DMS 273 (cell line): ENCODE data around the gene CLEC2A.
"Not testable (repeated sequence)": the region's sequence is repeated elsewhere in the genome, so short reads cannot be mapped to it uniquely, and the experiment has no call there.

Source experiments
- DNase-seq: peaks from one replicate; lab custom pipeline; 2025; ENCODE audit not compliant: unreplicated experiment; lab: John Stamatoyannopoulos, UW

The CLEC2A gene

GRCh38 chr12:9883175-9883574, 49.0 kb downstream of the CLEC2A start:
- DNase-seq, result no peak

- DNase-seq, result no peak
Measured at GRCh38 chr12:9881988-9882387, 50.2 kb downstream of the CLEC2A start.

- no peak for DNase-seq
Measured at GRCh38 chr12:9881246-9881645, 50.9 kb downstream of the CLEC2A start, which contains the start of gene KLRF2. Gene KLRF2, plus strand, starts transcription at chr12:9881489. Its CDS starts 107 bp downstream, at chr12:9881596.

GRCh38 chr12:9880532-9881078, 51.6 kb downstream of the CLEC2A start:
- DNase-seq, result no peak

GRCh38 chr12:9876120-9876519, 56.0 kb downstream of the CLEC2A start:
- DNase-seq, result not testable (repeated sequence)

GRCh38 chr12:9872742-9873141, 59.4 kb downstream of the CLEC2A start:
- no peak for DNase-seq

- DNase-seq, result no peak
Measured at GRCh38 chr12:9872162-9872561, 60.0 kb downstream of the CLEC2A start.

GRCh38 chr12:9870286-9870866, 61.8 kb downstream of the CLEC2A start:
- no peak for DNase-seq

GRCh38 chr12:9869307-9870161, 62.6 kb downstream of the CLEC2A start, which contains the start of gene CLEC2B:
Gene CLEC2B, minus strand, starts transcription at chr12:9869354.
- DNase-seq, result no peak

- no peak for DNase-seq
Measured at GRCh38 chr12:9868951-9869306, 63.2 kb downstream of the CLEC2A start.

- no peak for DNase-seq
Measured at GRCh38 chr12:9868311-9868801, 63.8 kb downstream of the CLEC2A start.

- DNase-seq, result no peak
Measured at GRCh38 chr12:9867531-9867930, 64.6 kb downstream of the CLEC2A start.

GRCh38 chr12:9866860-9867269, 65.3 kb downstream of the CLEC2A start:
- DNase-seq, result no peak

- no peak for DNase-seq
Measured at GRCh38 chr12:9864913-9865675, 67.1 kb downstream of the CLEC2A start.
